ENCODE measurements around the gene MAP7.

Gene MAP7

GRCh38 chr6:136528477-136528876 lies 21.7 kb downstream of the MAP7 start:
- TF ChIP-seq CTCF (IDR thresholded peaks at IDR 0.05; ENCODE audit: low read depth, low read length): no peak
- DNase-seq (ENCODE audit: extremely low read depth, low read depth): no peak

- TF ChIP-seq CTCF (IDR thresholded peaks at IDR 0.05; ENCODE audit: low read depth, low read length): no peak
Measured at GRCh38 chr6:136527831-136528230, 22.4 kb downstream of the MAP7 start.

GRCh38 chr6:136526937-136527336 lies 23.3 kb downstream of the MAP7 start:
- TF ChIP-seq CTCF (IDR thresholded peaks at IDR 0.05; ENCODE audit: low read depth, low read length): no peak
- no peak for DNase-seq (ENCODE audit: extremely low read depth, low read depth)

More at GRCh38 chr6:136527831-136528230, 22.4 kb downstream of the MAP7 start:
- no peak for DNase-seq (ENCODE audit: extremely low read depth, low read depth)

- DNase-seq (ENCODE audit: extremely low read depth, low read depth): no peak
- peak; percentile 59 for TF ChIP-seq CTCF (IDR thresholded peaks at IDR 0.05; ENCODE audit: low read depth, low read length)
Measured at GRCh38 chr6:136526196-136526930, 23.9 kb downstream of the MAP7 start.

- DNase-seq (ENCODE audit: extremely low read depth, low read depth): no peak
- no peak for TF ChIP-seq CTCF (IDR thresholded peaks at IDR 0.05; ENCODE audit: low read depth, low read length)
Measured at GRCh38 chr6:136525586-136526195, 24.5 kb downstream of the MAP7 start.

- TF ChIP-seq CTCF (IDR thresholded peaks at IDR 0.05; ENCODE audit: low read depth, low read length): no peak
- DNase-seq (ENCODE audit: extremely low read depth, low read depth): no peak
Measured at GRCh38 chr6:136524936-136525413, 25.2 kb downstream of the MAP7 start.

- no peak for DNase-seq (ENCODE audit: extremely low read depth, low read depth)
- no peak for TF ChIP-seq CTCF (IDR thresholded peaks at IDR 0.05; ENCODE audit: low read depth, low read length)
Measured at GRCh38 chr6:136524339-136524935, 25.8 kb downstream of the MAP7 start.
